ENCODE measurements around the gene BRME1.
"Not testable (repeated sequence)": the region's sequence is repeated elsewhere in the genome, so short reads cannot be mapped to it uniquely, and the experiment has no call there.

The BRME1 gene

GRCh38 chr19:13864667-13865570, 41.0 kb downstream of the BRME1 start:
- no peak for DNase-seq

DNA sequence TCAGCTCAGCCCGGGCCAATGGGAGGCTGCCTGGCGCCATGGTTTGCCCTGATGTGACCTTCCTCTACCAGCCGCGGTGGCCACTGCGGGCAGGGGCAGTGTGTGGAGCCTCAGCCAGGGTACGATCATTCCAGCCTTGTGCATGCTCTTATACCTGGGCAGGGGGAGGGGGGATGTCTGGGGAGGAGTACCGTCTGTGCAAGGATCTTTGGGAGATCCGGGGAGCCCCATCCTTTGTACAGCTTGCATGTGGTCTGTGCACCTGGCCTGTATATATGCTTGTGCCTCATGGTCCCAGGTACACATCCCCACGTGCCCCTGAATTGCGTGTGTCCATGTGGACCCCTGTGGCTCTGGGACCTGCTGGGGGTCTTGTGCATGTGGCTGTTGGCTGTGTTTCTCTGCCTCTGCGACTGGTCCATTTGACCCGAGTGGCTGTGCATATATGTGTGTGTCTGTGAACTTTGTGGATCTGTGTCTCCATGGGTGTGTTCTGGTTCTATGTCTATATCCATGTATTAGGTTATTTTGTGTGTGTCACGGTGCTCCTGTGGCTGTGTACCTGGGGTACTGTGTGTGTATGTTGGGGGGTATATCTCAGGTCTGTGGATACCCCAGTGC, 41.8 kb downstream of the BRME1 start:
- DNase-seq, result no peak

- DNase-seq, result peak; percentile 50
Observed at GRCh38 chr19:13861714-13862531, 44.0 kb downstream of the BRME1 start.

DNA sequence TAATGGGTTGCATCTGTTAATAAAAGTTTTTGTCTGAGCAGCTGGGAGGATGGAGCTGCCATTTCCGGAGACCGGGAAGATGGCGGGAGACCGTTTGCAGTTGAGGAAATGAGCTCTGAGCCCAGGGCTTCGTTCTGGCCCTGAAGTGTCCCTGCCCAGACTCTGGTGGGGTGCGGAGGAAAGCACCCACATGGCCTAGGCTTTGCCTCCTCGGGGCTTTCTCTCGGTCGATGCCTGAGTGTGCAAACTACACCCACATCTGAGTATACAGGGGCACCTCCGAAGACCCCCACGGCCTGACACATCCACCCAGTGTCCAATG, 44.6 kb downstream of the BRME1 start:
- no peak for DNase-seq

- DNase-seq, result no peak
Observed at GRCh38 chr19:13860679-13861391, 45.1 kb downstream of the BRME1 start.

DNA sequence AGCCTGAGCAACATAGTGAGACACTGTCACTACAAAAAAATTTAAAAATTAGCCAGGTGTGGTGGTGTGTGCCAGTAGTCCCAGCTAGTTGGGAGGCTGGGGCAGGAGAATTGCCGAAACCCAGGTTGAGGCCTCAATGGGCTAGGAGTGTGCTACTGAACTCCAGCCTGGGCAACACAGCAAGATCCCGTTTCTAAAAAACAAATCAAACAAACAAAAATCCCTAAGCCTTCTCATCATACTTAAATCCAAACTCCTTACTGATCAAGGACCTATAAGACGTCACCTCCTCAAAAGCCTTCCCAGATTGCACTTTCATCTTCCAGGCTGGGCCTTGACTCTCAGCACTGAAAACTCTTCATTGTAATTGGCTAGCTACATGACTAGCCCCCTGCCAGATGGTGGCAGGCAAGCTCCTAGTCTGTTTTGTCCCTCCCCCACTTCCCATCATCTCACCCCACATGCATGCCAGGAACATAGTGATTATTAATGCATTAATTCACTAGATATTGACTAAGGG, 46.5 kb downstream of the BRME1 start:
- DNase-seq, result no peak

DNA sequence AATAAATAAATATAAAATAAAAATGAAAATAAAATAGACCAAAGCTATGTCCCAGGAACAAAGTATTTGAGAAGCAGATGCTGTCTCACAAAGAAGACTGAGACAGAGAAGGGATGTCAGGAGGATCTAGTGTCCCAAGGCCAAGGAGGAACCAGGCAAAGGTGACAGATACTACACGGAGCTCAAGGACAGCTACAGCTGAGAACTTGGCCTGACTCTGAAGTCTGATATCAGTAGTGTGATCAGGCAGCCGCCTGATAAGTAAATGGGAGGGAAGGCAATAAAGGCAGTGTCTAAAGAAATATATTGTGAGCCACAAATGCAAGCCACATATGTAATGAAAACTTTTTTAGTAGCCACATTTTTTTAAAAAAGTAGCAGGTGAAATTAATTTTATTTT, 49.4 kb downstream of the BRME1 start:
- DNase-seq, result no peak

DNA sequence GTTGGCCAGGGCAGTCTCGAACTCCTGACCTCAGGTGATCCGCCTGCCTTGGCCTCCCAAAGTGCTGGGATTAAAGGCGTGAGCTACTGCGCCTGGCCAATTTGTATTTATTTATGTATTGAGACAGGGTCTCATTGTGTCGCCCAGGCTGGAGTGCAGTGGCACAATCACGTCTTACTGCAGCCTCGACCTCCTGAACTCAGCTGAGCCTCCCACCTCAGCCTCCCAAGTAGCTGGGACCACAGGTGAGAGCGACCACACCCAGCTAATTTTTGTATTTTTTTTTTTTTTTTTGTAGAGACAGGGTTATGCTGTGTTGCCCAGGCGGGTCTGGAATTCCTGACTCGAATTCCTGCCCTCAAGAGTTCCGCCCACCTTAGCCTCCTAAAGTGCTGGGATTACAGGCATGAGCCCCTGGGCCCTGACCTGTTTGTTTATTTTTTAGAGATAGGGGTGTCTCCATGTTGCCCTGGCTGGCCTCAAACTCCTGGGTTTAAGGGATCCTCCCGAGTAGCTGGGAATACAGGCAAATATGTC, 53.7 kb downstream of the BRME1 start:
- DNase-seq, result not testable (repeated sequence)

DNA sequence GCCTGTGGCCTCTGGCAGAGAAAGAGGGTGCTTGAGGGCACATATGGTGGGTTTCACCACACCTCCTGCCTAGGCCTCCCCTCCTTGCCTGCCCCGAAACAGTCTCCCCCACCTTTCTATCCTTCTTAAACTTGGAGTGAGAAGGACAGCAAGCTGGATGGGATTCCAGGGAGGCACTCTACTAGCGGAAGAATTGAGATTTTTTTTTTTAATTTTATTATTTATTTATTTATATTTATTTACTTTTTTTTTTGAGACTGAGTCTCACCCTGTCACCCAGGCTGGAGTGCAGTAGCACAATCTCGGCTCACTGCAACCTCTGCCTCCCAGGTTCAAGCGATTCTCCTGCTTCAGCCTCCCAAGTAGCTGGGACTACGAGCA, 54.2 kb downstream of the BRME1 start:
- DNase-seq, result not testable (repeated sequence)

- DNase-seq, result no peak
Observed at GRCh38 chr19:13850910-13851733, 54.8 kb downstream of the BRME1 start.

GRCh38 chr19:13849991-13850909, 55.7 kb downstream of the BRME1 start:
- DNase-seq, result no peak

DNA sequence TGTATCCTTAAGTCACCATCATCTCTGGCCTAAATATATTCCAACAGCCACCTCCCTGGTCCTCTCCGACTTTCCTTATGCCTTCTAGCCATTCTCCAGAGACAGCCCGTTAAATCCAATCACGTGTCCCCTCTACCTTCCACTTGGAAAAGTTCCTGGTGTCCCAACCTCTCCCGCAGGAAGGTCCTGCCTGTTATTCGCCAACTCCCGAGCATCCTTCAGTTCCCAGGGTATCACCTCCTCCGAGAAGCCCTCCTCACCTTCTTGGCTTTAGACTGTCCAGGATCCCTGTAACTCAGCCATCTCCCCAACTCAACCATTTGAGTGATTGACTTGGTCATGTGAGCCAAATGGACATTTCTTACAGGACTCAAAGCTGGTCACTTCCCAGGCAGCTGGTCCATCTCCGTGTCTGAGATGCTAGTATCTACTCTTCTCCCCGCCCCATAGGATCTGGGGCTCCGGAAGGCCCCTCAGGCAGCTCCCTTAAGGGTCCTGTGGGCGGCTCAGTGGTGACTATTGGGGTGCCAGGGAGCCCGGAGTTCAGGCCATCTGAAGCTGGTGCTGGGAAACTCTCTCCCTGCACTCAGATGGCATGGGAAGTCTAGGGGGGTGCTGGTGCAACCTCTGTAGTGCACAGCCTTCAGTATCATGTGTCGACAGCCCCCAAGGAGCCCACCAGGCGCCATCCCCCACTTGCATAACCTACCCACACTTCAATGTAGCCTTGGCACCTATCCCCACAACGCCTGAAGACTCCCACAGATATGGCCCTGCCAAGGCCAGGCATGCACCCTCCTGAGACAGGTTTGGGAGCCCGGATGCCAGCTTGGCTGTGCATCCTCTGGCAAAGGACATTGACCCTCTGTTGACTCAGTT, 56.9 kb downstream of the BRME1 start:
- DNase-seq, result no peak

DNA sequence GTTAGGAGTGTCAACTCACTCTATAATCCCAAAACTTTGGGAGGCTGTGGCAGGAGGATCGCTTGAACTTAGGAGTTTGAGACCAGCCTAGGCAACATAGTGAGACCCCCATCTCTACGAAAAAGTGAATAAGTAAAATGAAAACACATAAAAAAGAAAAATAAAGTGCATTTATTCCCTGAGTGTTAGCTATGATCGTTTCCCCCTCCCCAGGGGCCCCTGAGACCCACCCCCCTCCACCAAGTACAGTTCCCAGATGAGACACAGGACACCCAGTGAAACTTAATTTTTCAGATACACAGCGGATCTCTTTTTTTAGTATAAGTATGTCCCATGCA, 57.6 kb downstream of the BRME1 start:
- DNase-seq, result no peak

DNA sequence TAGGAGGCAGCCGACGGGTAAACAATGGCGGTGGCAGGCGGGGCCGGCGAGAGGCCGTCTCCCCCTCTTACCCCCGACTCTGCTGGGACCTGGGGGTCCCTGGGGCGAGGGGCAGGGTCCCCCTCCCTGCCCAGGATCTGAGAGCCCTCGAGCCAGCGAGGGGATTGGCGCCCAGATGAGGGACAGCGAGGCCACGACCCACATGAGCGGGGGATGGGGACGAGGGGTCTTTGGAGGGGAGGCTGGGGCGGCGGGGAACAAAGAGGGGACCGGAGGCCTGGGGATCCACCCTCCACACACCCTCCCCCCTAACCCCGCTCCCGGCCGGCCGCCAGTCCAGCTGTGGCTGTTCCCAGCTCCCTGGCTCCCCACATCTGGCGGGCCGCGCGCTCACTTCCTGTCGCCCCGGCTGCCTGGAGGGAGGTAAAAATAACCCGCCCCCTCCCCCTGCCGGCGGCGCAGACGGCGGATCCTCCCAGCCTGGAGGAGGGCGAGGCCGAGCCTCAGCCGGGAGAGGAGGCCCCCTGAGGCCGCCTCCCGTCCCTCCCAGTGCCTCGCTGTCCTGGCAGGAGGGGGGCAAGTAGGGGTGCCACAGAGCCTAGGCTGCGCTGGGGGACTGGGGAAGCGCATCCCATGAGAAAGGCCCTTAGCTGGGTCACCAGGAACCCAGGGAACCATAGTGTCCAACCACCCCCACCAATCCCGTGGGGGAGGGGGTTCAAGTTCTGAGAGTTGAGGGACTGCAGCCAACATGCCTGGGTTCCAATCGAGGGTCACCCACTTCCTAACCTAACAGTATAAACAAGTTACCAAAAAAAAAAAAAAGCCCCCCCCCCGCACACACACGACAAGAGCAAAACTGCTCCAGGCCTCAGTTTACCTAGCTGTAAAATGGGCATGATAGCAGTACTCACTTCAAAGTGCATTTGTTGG, 58.2 kb downstream of the BRME1 start:
- DNase-seq, result peak; percentile 45

- DNase-seq, result peak; percentile 85
Observed at GRCh38 chr19:13846557-13847406, 59.1 kb downstream of the BRME1 start.

DNA sequence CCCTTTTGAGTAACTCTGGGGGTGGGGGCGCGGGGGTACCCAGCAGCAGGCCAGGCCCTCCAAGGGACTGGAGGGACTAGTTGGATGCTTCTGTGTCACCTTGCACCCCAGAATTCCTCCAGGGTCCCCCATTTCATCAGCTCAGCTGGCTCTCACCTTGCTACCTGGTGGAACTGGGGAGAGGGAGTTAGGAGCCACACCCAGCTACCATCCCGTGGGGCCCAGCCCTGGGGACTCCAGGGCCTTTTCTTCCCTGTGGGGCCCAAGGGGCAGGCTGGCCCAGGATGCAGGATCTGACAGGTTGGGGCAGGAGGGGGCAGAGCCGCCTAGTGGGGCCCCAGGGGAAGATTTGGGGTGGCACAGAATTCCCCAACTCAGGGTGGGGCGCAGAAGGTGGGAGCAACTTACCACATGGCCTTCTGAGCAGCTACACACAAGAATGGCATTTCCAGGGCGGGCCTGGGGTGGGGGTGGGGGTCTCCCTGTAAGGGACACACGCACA, 61.7 kb downstream of the BRME1 start:
- no peak for DNase-seq
